HT-29 (cell line): ENCODE results near the gene OR10T2. TPM values are rescaled to one million over a fixed set of nuclear protein-coding genes. Genes with fewer than 3 reads are reported as not detected.
"Not testable (repeated sequence)": the region's sequence is repeated elsewhere in the genome, so short reads cannot be mapped to it uniquely, and the experiment has no call there.

Experiments
- DNase-seq: peaks from one replicate; pipeline ENCODE4 v3.0.0-alpha.2; 2015; ENCODE audit warnings: low spot score
- total RNA-seq: library from RNA; depleted of rRNA; stranded (reverse); fragments of >200 nt; shearing (Covaris generic); gene quantifications from 2 replicates; pipeline ENCODE4 v1.2.3, GENCODE V29; 2014; rRNA removed

Gene OR10T2
- total RNA-seq, 1 experiment from 2014 or later = not detected

DNA sequence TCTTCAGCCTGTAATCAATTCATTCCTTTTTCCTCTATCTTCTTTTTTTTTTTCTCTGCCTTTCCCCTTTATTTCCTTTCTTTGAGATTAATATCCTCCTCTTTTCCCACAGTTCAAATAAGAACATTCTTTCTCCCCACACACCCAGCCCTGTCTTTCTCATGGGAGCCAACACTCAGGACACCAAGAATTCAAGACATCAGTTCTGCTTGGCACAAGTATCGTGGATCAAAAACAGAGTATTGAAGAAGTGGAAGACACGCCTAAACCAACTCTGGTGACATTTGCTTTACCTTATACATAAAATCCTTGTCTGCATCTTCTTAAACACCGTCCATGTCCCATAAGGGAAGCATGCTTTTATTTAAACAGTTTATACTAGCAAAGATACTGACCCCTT is 42.6 kb downstream of the OR10T2 start:
- no peak for DNase-seq

DNA sequence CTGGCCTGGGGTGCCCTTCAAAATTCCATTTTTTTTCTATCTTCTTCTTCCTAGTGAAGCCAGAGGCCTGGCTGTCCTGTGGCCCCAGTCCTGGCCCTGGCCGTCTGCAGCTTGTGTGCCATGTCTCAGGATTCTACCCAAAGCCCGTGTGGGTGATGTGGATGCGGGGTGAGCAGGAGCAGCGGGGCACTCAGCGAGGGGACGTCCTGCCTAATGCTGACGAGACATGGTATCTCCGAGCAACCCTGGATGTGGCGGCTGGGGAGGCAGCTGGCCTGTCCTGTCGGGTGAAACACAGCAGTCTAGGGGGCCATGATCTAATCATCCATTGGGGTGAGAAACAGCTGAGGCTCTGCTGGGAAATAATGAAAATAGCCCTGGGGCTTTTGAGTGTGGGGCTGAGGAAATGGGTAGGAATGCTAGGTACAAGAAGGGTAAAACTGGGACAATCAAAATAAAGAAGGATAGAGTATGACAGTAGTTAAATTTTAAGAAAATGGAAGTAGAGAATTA is 43.4 kb downstream of the OR10T2 start:
- DNase-seq = no peak

DNA sequence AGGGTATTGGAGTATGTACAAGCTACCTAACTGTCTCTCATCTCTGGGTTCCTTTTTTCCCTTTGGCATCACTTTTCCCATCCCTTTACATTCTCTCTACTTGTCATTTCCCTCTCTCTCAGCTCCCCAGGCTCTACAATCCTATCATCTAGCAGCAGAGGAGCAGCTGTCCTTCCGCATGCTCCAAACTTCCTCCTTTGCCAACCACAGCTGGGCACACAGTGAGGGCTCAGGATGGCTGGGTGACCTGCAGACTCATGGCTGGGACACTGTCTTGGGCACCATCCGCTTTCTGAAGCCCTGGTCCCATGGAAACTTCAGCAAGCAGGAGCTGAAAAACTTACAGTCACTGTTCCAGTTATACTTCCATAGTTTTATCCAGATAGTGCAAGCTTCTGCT is 45.0 kb downstream of the OR10T2 start:
- no peak for DNase-seq

DNA sequence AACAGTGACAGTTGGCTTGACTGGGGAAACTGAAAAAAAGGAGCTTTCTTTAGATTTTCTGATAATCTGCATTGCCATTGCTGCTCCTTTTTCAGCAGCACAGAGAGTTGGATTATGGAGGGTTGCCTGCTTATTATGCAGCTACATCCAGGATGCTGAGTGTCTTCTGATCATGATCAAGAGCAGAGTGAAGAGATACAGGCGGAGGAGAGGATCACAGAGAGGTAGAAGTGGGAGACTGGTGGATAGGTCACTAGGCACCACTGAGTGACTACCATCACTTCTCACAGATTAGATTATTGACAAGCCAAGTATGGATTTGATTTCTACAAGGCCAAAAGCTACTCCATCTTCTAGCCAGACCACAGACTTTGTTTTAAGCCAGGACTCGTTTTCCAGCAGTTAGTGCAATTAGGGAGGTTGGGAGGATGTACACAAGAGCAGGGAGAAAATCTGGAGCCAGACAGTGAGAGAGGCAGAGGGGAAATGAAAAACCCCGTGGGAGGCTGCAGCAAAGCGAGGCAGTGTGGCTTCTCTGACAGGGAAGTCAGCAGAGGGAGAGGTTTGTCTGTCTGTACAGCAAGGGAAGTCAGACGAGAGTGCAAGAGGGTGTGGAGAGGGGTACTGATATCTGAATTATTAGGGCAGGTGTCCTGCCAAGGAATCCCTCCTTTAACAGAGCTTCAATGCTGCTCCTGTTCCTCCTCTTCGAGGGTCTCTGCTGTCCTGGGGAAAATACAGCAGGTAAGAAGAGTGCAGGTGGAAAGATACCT is 45.8 kb downstream of the OR10T2 start, which contains the start of gene CD1E:
Gene CD1E, plus strand, starts transcription at position 592 of the 773 bp plus-strand sequence. Its CDS starts 95 bp downstream, at position 687.
- no peak for DNase-seq

DNA sequence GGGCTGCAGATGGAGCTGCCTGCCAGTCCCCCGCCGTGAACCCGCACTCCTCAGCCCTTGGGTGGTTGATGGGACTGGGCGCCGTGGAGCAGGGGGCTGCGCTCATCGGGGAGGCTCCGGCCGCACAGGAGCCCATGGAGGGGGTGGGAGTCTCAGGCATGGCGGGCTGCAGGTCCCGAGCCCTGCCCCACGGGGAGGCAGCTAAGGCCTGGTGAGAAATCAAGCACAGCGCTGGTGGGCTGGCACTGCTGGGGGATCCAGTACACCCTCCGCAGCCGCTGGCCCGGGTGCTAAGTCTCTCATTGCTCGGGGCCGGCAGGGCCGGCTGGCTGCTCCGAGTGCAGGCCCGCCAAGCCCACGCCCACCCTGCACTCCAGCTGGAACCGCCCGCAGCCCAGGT is 50.3 kb downstream of the OR10T2 start:
- DNase-seq = not testable (repeated sequence)

Other genes with a start within 250 kb of the OR10T2 start
- not detected in 2 replicates for gene CD1D, start 218.6 kb downstream of the OR10T2 start, total RNA-seq
- not detected in 2 replicates for gene CD1A, start 145.0 kb downstream of the OR10T2 start, total RNA-seq
- gene CD1C, start 109.5 kb downstream of the OR10T2 start, total RNA-seq = not detected in 2 replicates
- gene CD1B, start 67.9 kb downstream of the OR10T2 start, total RNA-seq = not detected in 2 replicates
- gene CD1E, start 45.6 kb downstream of the OR10T2 start, total RNA-seq = not detected in 2 replicates
- gene OR10K2, start 26.8 kb upstream of the OR10T2 start, total RNA-seq = not detected in 2 replicates
- not detected in 2 replicates for gene OR10K1, start 62.4 kb upstream of the OR10T2 start, total RNA-seq
- not detected in 2 replicates for gene OR10R2, start 72.8 kb upstream of the OR10T2 start, total RNA-seq
- not detected in 2 replicates for gene OR6Y1, start 154.9 kb upstream of the OR10T2 start, total RNA-seq
- not detected in 2 replicates for gene OR6P1, start 171.1 kb upstream of the OR10T2 start, total RNA-seq
- not detected in 2 replicates for gene OR10X1, start 180.4 kb upstream of the OR10T2 start, total RNA-seq
- gene OR10Z1, start 205.8 kb upstream of the OR10T2 start, total RNA-seq = not detected in 2 replicates